ENCODE measurements around the gene MRM1.

Gene MRM1

DNA sequence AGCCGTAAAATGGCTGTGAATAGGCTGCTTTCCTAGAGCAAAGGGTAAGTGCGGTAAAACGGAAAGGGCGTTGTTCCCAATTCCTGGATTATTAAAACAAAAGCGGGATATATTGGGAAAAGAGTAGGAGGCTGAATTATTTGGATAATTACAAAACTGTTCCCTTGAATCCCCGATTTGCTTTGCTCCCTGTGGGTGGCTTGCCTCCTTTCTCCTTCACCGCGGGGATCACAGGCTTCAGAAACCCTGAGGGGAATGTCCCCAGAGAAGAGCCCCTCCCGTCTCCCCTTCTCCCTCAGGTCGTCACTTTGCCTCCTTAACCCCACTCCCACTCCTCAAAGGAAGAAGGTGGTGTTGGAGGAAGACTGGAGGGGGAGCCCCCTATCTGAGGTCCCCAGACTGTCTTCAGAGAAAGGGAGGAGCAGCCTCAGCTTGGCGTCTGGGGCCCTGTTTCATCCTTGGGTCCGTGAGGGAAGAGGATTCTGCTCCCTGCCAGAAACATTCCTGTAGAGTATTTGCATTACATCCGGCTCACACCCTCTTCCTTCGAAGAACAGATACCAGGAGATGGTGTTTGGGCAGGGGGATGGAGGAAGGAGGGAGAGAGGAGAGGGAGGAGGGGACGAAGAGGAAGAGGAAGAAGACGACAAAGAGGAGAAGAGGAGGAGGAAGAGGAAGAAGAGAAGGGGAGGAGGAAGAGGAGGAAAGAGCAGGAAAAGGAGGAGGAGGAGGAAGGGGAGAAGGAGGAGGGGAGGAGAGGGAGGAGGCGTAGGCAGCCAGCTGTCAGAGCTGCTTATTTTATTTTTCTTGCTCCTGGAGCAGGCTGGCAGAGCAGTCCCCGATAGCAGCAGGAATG lies 31.8 kb downstream of the MRM1 start:
- no peak for DNase-seq

- no peak for DNase-seq
Measured at GRCh38 chr17:36640346-36640745, 39.0 kb downstream of the MRM1 start.

DNA sequence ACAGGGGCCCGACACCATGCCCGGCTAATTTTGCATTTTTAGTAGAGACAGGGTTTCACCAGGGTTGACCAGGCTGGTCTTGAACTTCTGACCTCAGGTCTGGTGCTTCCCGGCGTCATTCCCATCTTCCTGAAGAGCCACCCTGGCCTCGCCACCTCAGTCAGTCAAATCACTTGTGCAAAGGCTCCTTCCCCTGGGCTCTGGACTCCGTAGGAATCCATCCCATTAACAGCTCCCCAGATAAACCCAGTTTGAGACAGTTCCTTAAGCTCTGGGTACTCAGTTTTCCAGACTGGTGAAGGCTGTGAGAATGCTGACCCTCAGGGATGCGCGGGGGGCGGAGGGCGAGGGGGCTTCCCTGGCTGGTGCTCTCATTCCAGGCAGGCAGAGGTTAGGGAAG lies 39.5 kb downstream of the MRM1 start:
- no peak for DNase-seq

DNA sequence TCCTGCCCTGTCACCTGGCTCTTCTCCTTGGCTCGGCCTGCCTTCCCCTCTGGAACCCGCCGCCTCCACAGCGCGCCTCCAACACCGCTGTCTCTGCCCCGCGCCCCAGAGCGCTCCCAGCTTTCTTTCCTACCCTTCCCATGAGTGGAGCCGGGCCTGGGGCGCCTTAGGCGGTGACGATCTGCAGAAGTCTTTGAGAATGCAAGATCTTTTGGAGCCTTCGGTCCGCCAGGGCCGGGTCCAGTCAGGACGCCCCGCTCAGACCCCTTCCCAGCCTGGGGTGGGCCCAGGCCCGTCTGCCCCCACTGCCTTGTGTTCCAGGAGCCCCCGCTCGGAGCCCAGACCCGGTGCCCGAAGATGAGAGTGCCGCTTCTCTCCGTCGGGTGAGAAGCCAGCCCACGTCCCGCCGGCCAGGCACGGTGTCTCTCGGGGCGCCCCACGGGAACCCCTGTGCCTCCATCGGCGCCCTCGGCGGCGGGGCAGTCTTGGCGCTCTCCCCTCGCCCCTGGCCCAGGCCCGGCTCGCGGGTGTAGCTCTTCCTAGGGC lies 40.0 kb downstream of the MRM1 start:
- no peak for DNase-seq

DNA sequence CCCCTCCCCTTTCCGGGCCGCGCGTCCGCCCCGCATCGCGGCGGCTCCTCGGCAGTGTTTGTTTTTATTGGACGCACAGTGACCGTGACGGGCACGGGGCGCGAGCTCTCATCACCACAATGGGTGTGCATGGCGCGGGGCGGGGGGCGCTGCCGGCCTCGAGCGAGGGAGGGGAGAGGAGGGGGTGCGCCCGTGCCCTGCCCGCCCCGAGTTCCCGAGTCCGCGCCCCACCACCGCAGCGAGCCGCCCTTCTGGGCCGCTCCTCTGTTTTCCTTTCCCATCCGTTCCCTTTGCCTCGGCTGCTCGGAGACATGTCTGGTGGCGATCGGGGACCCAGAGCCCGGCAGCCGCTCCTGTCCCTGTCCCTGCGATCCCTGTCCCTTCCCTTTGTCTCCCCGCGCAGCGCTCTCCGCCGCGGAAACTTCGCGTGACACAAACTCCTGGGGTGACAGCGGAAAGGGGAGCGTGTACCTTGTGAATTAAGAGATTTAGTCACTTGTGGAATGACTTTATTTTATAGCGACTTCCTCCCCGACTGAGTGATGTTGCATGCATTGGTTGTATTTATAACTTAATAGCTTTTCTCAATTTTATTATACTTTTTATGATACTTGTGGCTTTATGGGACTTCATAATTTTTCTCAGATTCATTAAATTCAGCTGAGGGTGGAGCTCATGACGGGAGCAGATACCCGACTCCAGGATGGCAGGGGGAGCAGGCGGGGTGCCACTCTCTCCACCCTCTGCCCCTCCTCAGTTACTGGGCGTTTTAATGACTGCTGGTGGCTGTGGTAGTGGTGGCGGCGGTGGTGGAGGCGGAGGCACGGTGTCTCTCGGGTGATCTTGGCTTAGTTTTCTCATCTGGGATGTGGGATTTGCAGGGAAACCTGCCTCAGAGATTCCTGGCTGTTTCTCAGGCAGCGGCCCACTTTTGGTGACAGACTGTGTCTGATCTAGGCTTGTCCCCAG lies 40.8 kb downstream of the MRM1 start:
- no peak for DNase-seq

GRCh38 chr17:36643086-36643685 lies 41.8 kb downstream of the MRM1 start:
- no peak for DNase-seq

GRCh38 chr17:36645422-36645821 lies 44.0 kb downstream of the MRM1 start:
- DNase-seq: no peak

DNA sequence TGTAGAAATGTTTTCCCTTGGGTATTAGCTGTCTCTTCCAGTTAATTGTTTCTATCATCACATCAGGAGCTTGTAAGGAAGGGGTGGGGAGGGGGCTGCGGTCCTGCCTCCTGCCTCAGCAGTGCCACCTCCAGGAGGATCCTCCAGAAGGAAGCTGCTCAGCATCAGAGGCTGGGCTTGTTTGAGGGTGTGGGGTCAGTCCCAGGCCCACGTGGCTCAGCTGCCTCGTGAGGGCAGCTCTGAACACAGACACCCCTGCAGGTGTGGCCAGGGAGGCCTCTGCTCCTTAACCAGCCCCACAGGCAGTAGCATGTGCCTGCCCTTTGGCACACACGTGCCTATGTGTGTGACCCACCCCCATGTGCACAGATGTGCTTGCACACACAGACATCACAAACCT lies 46.3 kb downstream of the MRM1 start:
- DNase-seq: no peak

GRCh38 chr17:36650096-36650775 lies 48.9 kb downstream of the MRM1 start:
- DNase-seq: no peak

GRCh38 chr17:36653374-36653773 lies 52.0 kb downstream of the MRM1 start:
- no peak for DNase-seq

DNA sequence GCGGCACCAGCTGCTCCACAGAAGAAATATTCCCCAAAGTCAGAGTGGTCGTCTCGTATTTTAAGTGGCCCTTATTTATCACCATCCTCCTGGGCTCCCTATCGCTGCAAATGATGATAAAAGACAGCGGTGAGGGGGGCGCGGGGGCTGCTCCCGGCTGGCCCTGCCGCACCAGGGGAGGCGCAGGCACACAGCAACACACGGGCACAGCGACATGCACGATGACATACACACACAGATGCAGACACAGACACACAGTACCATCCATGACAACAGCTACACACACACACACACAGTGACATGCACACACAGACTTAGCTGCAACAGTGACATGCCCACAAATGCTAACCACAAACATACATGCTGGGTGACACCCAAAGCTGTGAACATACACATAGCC lies 52.5 kb downstream of the MRM1 start:
- DNase-seq: no peak

GRCh38 chr17:36655726-36656125 lies 54.3 kb downstream of the MRM1 start:
- DNase-seq: no peak

DNA sequence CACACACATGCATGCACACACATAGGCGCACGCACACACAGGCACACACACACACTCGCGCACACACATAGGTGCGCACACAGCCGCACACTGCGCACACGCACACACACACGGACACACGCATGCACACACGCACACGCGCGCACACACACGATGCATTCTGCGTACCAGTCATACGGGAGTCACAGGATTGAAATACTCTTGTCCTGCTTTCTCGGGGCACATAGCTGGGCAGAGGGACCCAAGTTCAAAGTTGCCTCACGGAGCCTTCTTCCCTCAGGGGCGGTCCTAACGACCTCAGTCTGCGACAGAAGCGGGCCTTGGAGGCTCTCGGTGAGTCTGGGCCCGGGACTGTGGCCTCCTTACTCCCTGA lies 56.0 kb downstream of the MRM1 start:
- no peak for DNase-seq

DNA sequence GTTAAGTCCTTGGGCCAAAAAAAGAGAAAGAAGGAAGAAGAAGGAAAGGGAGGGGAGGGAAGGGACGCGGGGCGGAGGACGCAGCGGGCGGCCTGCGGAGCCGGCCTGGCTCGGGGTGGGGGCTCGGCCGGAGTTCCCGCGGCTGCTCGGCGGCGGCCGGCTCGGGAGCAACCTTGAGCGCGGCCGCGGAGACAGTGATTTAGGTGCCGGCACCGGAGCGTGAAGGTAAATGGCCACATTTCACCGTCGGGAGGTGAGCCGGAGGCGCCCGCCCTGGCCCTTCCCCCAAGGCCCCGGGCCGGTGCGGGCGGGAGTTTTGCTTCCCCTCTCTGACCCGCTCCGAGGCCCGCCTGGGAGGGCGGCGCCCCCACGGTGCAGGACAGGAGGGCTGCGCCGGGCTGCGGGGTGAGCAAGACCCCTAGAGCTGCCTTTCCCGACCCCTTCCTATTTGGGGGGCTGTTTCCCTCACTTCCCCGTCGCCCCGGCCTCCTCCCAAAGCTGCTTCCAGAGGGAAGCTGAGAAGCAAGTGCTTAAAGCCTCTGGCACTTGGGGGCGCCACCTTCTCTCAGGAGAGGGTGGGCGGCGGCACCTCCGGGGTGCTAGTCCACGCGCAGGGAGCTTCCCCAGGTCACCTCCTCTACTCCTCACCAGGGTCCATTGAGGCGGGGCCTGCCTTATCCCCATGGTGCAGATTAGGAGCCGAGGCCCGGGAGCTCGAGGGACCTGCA lies 56.5 kb downstream of the MRM1 start:
- no peak for DNase-seq
